ENCODE measurements around the gene SPANXN3. TPM values are rescaled to one million over a fixed set of nuclear protein-coding genes. Genes with fewer than 3 reads are reported as not detected.

SPANXN3 gene
- total RNA-seq, 4 donors from 2014 or later, result not detected

DNA sequence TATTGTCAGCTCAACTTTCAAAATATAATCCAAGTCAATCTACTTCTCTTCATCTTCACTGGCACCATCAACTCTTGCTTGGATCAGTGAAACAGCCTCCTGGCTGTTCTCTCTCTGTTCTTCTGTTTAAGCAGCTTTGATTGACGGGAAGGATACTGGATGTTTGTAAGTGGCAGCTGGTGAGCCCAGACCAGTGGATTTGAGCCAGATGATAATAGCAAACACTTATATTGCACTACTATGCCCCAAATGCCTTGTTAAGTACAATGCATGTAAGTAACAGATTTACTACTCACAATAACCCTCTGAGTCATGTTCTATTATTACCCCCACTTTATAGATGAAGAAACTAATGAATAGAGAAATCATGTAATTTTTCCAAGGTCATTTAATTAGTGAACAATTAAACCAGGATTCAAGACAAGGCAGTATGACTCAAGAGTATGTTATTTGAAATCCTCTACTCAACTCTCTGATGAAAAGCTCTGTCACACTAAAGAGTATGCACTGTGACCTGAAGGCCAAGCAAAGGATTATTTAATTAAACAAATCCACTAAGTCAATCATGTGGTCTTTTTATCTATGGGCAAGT, 44.8 kb downstream of the SPANXN3 start:
- Histone ChIP-seq H3K27me3 (no peaks in the 10 kb centered on the region), H3K36me3 (no peaks in the 10 kb centered on the region), H3K4me1 (no peaks in the 10 kb centered on the region), H3K9me3 (no peaks in the 10 kb centered on the region), H3K4me3 (replicated peaks in 1 of 3) (no peak overlapping the region), H3K27ac (no peak overlapping the region)
- intact Hi-C loops (cut with DNase I), result no loop called here
- WGBS, 2 donors, result 70 to 94% methylated on average over 1 of the region's 1 CpG
- no peak for DNase-seq
- TF ChIP-seq, protein P1, sequence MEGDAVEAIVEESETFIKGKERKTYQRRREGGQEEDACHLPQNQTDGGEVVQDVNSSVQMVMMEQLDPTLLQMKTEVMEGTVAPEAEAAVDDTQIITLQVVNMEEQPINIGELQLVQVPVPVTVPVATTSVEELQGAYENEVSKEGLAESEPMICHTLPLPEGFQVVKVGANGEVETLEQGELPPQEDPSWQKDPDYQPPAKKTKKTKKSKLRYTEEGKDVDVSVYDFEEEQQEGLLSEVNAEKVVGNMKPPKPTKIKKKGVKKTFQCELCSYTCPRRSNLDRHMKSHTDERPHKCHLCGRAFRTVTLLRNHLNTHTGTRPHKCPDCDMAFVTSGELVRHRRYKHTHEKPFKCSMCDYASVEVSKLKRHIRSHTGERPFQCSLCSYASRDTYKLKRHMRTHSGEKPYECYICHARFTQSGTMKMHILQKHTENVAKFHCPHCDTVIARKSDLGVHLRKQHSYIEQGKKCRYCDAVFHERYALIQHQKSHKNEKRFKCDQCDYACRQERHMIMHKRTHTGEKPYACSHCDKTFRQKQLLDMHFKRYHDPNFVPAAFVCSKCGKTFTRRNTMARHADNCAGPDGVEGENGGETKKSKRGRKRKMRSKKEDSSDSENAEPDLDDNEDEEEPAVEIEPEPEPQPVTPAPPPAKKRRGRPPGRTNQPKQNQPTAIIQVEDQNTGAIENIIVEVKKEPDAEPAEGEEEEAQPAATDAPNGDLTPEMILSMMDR (IDR thresholded peaks at IDR 0.05), result no peak
- no peak for TF ChIP-seq POLR2A (IDR thresholded peaks at IDR 0.05)

DNA sequence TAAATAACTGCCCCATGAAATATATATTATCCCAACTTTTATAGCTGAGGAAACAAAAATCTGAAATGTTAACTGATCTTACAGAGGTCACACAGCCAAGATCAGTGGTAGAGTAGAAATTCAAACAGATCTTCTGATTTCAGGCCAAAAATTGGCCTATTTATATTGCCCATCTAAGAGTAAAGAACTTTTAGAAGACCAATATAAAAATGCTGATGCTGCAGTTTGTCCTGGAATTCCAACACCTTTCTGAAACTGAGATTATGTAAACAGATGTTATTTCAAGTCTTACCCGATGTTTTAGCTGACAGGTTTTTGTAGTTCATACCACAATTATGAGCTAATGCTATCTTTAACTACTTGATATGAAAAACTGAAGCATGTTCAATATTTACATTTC, 51.1 kb downstream of the SPANXN3 start:
- TF ChIP-seq, protein P1 (IDR thresholded peaks at IDR 0.05), result no peak
- TF ChIP-seq POLR2A (IDR thresholded peaks at IDR 0.05), result no peak
- Histone ChIP-seq H3K9me3 (no peaks in the 10 kb centered on the region), H3K4me3 (replicated peaks in 1 of 3) (no peak overlapping the region), H3K4me1 (no peaks in the 10 kb centered on the region), H3K27ac (no peak overlapping the region), H3K27me3 (no peaks in the 10 kb centered on the region), H3K36me3 (no peaks in the 10 kb centered on the region)
- intact Hi-C loops (cut with DNase I), result no loop called here
- WGBS, 2 donors, result 10 to 42% methylated on average over 1 of the region's 1 CpG
- DNase-seq, result no peak

DNA sequence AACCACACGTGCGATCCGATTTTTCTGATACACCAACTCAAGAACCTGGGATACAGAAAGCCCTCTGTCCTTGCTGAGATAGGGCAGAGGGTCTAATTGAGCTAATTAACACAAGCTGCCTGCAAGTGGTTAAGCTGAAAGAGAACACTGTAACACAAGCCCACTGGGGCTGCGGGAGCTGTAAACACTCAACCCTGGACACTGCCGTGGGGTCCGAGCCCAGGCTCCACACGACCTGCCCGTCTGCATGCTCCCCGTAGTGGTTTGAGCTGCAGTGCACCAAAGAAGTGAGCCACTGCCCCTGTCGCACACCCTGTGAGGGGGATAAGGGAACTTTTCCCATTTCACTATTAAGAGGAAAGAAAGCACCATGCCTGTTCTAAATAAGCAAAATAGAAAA, 54.6 kb downstream of the SPANXN3 start:
- H3K36me3 ChIP-seq, result no peaks in the 10 kb centered on the region
- H3K4me3 ChIP-seq (replicated peaks in 1 of 3), result no peak overlapping the region
- H3K9me3 ChIP-seq, result no peaks in the 10 kb centered on the region
- H3K27me3 ChIP-seq, result no peaks in the 10 kb centered on the region
- WGBS, 2 donors, result 84 to 88% methylated on average over 8 to 10 of the region's 10 CpGs
- no peak overlapping the region for H3K27ac ChIP-seq
- TF ChIP-seq POLR2A (IDR thresholded peaks at IDR 0.05), result no peak
- TF ChIP-seq, protein P1 (IDR thresholded peaks at IDR 0.05), result no peak
- intact Hi-C loops (cut with DNase I), result no loop called here
- no peak for DNase-seq
- no peaks in the 10 kb centered on the region for H3K4me1 ChIP-seq

DNA sequence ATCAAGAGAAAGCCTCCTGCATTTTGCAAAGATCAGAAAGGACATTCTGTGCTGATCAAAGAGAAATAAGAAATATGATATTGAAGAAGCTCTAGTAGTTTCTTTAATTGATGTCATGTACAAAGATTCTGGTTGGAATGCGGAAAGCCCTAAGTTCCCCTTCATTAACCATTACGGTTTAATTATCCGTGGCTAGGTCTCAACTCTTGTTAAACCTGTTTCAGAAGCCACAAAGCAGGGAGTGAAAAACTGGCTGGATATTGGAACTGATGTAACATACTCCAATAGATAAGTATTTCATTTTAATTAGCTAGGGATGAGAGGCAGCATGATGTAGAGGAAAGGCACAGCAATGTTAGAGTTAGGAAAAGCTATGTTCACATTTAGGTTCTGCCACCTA, 55.7 kb downstream of the SPANXN3 start:
- Histone ChIP-seq H3K36me3 (no peaks in the 10 kb centered on the region), H3K9me3 (no peaks in the 10 kb centered on the region), H3K4me3 (replicated peaks in 1 of 3) (no peak overlapping the region), H3K27ac (no peak overlapping the region), H3K4me1 (no peaks in the 10 kb centered on the region), H3K27me3 (no peaks in the 10 kb centered on the region)
- WGBS, 2 donors, result 43 to 51% methylated on average over 3 of the region's 3 CpGs
- intact Hi-C loops (cut with DNase I), result no loop called here
- TF ChIP-seq, protein P1 (IDR thresholded peaks at IDR 0.05), result no peak
- no peak for TF ChIP-seq POLR2A (IDR thresholded peaks at IDR 0.05)
- no peak for DNase-seq

Other genes starting within 250 kb of the SPANXN3 start
- gene SLITRK4, start 118.6 kb upstream of the SPANXN3 start, total RNA-seq, result 1 to 10 TPM; 1.0 to 3.2 (median 2.4) TPM
- gene SPANXN2, start 203.3 kb upstream of the SPANXN3 start, total RNA-seq, result not detected

Measured in thyroid gland (tissue), 4 donors.